Colonic mucosa (tissue), 4 donors: ENCODE data around the gene L3MBTL1. TPM values are rescaled to one million over a fixed set of nuclear protein-coding genes. Genes with fewer than 3 reads are reported as not detected.

Experiments
- DNase-seq: peaks from one replicate; pipeline ENCODE4 v3.0.0-alpha.2; 2020
- H3K27ac ChIP-seq: fragments of 200-600 bp; one replicate; pipeline ENCODE4 v1.8.0; 2021
- H3K27me3 ChIP-seq: fragments of 200-600 bp; one replicate; pipeline ENCODE4 v1.8.0; 2021
- H3K36me3 ChIP-seq: fragments of 200-600 bp; one replicate; pipeline ENCODE4 v1.8.0; 2021
- H3K4me1 ChIP-seq: fragments of 200-600 bp; one replicate; pipeline ENCODE4 v1.8.0; 2021; ENCODE audit warnings: mild to moderate bottlenecking
- H3K4me3 ChIP-seq: fragments of 200-600 bp; one replicate; pipeline ENCODE4 v1.8.0; 2021
- H3K9ac ChIP-seq, 2 donors: one replicate each; pipeline ENCODE4 v1.7.0; 2013; ENCODE audit warnings: control low read depth in 2 of 2, low read depth in 2 of 2, low read length in 2 of 2
- H3K9me3 ChIP-seq: fragments of 200-600 bp; one replicate; pipeline ENCODE4 v1.8.0; 2021
- intact Hi-C: fragments of 100-400 bp; cut with DNase I; formaldehyde crosslinking; loops from one replicate; pipeline ENCODE4 v1.14.1; 2022
- total RNA-seq, 2 donors: library from RNA; stranded (reverse); fragmentation: NEBNext Ultra II Directional in 1 of 2; extraction: Animal tissue kit (Norgen Biotek cat#: 25700) in 1 of 2; gene quantifications; one replicate each; pipeline ENCODE4 v1.2.1, GENCODE V29; 2021
- TF ChIP-seq, protein P1 (sequence below): fragments of 200-600 bp; IDR thresholded peaks from one replicate; pipeline ENCODE4 v1.8.0; 2022; ENCODE audit warnings: antibody characterized with exemption, mild to moderate bottlenecking
- donor health status: healthy.
- donor health status: DM: no; HTN: no; CAD: no.
- donor health status: DM: no; HTN: no; CAD: no.

L3MBTL1 gene
- total RNA-seq, 2 donors from 2014 or later: 4.5 to 8.8 TPM

DNA sequence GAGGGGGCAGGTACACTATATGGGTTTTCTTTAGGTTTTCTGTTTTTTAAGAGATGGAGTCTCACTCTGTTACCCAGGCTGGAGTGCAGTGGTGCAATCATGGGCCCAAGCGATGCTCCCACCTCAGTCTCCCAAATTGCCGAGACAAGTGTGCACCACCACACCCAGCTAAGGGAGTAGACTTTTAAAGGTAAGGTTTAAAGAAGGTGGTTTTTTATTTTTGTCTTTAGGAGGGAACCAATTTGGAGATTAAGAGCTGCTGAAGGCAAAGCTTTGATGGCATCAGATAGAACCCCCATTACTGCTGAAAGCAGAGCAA is 41.9 kb upstream of the L3MBTL1 start:
- TF ChIP-seq, protein P1, sequence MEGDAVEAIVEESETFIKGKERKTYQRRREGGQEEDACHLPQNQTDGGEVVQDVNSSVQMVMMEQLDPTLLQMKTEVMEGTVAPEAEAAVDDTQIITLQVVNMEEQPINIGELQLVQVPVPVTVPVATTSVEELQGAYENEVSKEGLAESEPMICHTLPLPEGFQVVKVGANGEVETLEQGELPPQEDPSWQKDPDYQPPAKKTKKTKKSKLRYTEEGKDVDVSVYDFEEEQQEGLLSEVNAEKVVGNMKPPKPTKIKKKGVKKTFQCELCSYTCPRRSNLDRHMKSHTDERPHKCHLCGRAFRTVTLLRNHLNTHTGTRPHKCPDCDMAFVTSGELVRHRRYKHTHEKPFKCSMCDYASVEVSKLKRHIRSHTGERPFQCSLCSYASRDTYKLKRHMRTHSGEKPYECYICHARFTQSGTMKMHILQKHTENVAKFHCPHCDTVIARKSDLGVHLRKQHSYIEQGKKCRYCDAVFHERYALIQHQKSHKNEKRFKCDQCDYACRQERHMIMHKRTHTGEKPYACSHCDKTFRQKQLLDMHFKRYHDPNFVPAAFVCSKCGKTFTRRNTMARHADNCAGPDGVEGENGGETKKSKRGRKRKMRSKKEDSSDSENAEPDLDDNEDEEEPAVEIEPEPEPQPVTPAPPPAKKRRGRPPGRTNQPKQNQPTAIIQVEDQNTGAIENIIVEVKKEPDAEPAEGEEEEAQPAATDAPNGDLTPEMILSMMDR: no peak

DNA sequence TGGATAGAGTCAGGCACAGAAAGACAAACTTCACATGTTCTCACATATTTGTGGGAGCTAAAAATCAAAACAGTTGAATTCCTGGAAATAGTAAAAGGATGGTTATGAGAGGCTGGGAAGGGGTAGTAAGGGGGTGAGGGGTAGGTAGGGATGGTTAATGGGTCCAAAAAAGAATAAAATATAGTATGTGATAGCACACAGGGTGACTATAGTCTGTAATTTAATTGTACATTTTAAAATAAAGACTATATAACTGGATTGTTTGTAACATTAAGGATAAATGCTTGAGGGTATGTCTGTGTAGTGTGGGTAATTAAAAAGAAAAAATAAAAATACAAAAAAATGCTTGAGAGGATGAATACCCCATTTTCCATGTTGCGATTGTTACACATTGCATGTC is 39.9 kb upstream of the L3MBTL1 start:
- H3K9ac ChIP-seq: no peak overlapping the region
- H3K36me3 ChIP-seq: peaks cover 16% of the 10 kb centered on the region
- H3K9me3 ChIP-seq: no peaks in the 10 kb centered on the region
- no peaks in the 10 kb centered on the region for H3K27me3 ChIP-seq
- intact Hi-C loops: no loop called here
- TF ChIP-seq, protein P1: no peak
- no peaks in the 10 kb centered on the region for H3K4me1 ChIP-seq
- no peak for DNase-seq
- no peak overlapping the region for H3K4me3 ChIP-seq
- H3K27ac ChIP-seq: no peak overlapping the region

More for the DNA sequence above, 41.9 kb upstream of the L3MBTL1 start:
- intact Hi-C loops: no loop called here
- no peak overlapping the region for H3K9ac ChIP-seq
- no peak overlapping the region for H3K27ac ChIP-seq
- no peaks in the 10 kb centered on the region for H3K9me3 ChIP-seq
- no peaks in the 10 kb centered on the region for H3K4me1 ChIP-seq
- H3K36me3 ChIP-seq: peaks cover 17% of the 10 kb centered on the region
- no peaks in the 10 kb centered on the region for H3K27me3 ChIP-seq
- DNase-seq: no peak
- H3K4me3 ChIP-seq: no peak overlapping the region

DNA sequence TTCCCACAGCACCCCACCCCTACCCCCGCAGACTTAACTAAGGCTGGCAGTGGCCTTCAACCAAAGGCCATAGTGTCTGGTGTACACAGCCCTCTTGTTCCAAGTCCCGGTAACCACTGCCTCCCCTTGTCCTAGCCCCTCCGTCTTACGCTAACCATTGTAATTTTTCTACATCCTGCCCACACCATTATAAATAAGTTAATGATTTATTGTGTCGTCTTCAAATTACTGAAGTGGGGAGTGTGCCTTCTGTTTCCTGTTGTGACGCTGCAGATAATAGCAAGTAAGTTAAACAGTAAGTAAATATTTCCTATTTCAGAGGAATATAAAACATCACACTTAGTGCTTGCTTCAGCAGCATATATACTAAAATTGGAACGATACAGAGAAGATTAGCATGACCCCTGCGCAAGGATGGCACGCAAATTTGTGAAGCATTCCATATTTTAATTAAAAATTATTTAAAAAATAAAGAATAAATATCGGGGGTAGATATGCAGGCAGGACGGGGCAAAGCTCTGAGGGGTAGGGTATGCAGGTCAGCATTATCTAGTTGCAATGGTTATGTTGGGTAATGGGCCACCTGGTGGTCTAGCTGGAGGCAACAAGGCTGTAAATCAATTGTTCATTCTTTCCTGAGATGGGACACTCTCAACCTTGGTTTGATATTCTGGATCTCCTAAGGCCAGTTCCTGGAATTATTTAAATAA is 34.7 kb upstream of the L3MBTL1 start:
- Histone ChIP-seq H3K9ac (no peak overlapping the region), H3K4me1 (no peaks in the 10 kb centered on the region), H3K27me3 (no peaks in the 10 kb centered on the region), H3K4me3 (no peak overlapping the region), H3K27ac (no peak overlapping the region), H3K9me3 (no peaks in the 10 kb centered on the region), H3K36me3 (no peaks in the 10 kb centered on the region)
- DNase-seq: no peak
- TF ChIP-seq, protein P1: no peak
- intact Hi-C loops: no loop called here

DNA sequence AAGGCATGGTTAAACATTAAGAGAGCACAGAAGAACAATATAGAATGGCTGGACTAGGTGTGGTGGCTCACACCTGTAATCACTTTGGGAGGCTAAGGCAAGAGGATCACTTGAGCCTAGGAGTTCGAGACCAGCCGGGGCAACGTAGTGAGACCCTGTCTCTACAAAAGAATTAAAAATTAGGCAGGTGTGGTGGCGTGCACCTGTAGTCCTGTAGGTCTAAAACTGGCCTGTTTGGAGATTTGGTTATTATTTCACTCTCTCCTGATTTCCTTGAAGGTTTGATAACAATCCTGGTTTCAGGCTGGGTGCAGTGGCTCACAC is 34.2 kb upstream of the L3MBTL1 start:
- no peaks in the 10 kb centered on the region for H3K27me3 ChIP-seq
- no peak for DNase-seq
- H3K4me1 ChIP-seq: no peaks in the 10 kb centered on the region
- H3K27ac ChIP-seq: no peak overlapping the region
- H3K9me3 ChIP-seq: no peaks in the 10 kb centered on the region
- intact Hi-C loops: no loop called here
- no peak overlapping the region for H3K9ac ChIP-seq
- no peak overlapping the region for H3K4me3 ChIP-seq
- H3K36me3 ChIP-seq: no peaks in the 10 kb centered on the region
- TF ChIP-seq, protein P1: no peak

DNA sequence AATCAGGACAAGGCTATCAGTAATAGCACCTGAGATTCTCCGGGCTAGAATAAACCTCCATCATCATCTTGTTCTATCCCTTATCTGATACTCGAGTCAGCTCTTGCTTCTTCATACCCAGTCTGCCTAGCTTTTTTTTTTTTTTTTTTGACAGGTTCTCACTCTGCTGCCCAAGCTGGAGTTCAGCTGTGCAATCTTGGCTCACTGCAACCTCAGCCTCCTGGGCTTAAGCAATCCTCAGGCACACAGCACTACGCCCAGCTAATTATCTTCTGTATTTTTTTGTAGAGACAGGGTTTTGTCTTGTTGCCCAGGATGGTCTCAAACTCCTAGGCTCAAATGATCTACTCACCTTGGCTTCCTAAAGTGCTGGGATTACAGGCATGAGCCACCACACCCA is 30.3 kb upstream of the L3MBTL1 start:
- Histone ChIP-seq H3K4me3 (no peak overlapping the region), H3K4me1 (no peaks in the 10 kb centered on the region), H3K9me3 (no peaks in the 10 kb centered on the region), H3K36me3 (no peaks in the 10 kb centered on the region), H3K27ac (no peak overlapping the region), H3K27me3 (no peaks in the 10 kb centered on the region), H3K9ac (no peak overlapping the region)
- TF ChIP-seq, protein P1: no peak
- no peak for DNase-seq
- intact Hi-C loops: no loop called here

DNA sequence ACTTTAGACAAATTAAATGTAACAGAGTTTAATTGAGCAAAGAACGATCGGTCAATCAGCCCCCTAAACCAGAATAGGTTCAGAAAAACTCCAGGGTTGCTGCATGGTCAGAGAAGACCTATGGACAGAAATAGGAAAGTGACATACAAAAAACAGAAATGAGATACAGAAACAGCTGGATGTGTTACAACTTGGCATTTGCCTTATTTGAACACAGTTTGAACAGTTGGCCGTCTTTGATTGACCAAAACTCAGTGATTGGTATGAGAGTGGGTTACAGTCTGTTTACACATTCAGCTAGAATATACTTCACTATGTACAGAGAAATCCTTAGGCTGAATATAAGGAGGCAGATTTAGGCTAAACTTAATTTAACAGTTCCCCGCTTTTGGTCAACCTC is 29.9 kb upstream of the L3MBTL1 start:
- H3K9me3 ChIP-seq: no peaks in the 10 kb centered on the region
- H3K9ac ChIP-seq: no peak overlapping the region
- TF ChIP-seq, protein P1: no peak
- intact Hi-C loops: no loop called here
- H3K4me1 ChIP-seq: no peaks in the 10 kb centered on the region
- no peak overlapping the region for H3K27ac ChIP-seq
- no peak for DNase-seq
- H3K4me3 ChIP-seq: no peak overlapping the region
- H3K36me3 ChIP-seq: no peaks in the 10 kb centered on the region
- no peaks in the 10 kb centered on the region for H3K27me3 ChIP-seq
